Body of pancreas (tissue), 4 donors: ENCODE measurements around the gene COL28A1. TPM values are rescaled to one million over a fixed set of nuclear protein-coding genes. Genes with fewer than 3 reads are reported as not detected.

Experiments
- ATAC-seq: fragments of 150-250 bp; one replicate; pipeline ENCODE4 v1.9.1; 2016
- DNase-seq, 4 donors: peaks; one replicate each; pipeline ENCODE4 v3.0.0-alpha.2; 2019
- H3K27ac ChIP-seq, 4 donors: fragments of 200-600 bp; sonication (generic); 1 replicate in 3 of 4; 2 replicates in 1 of 4; pipeline versions ENCODE4 v1.5.1 to v1.6.1; 2016 to 2019; ENCODE audit warnings: mild to moderate bottlenecking in 1 of 4, mixed read lengths in 1 of 4, moderate library complexity in 1 of 4
- H3K27me3 ChIP-seq, 2 donors: fragments of 200-600 bp; sonication (generic); one replicate each; pipeline ENCODE4 v1.6.0; 2016; ENCODE audit warnings: mild to moderate bottlenecking in 1 of 2
- H3K36me3 ChIP-seq, 2 donors: fragments of 200-600 bp; sonication (generic); replicated peaks in 1 of 2; 2 replicates each; pipeline ENCODE4 v1.5.1; 2016; ENCODE audit warnings: low read depth in 2 of 2; ENCODE audit not compliant: insufficient read depth in 1 of 2
- H3K4me1 ChIP-seq: fragments of 200-600 bp; sonication (generic); one replicate; pipeline ENCODE4 v1.6.0; 2016
- H3K4me3 ChIP-seq, 2 donors: fragments of 200-600 bp; sonication (generic); 1 replicate in 1 of 2; 2 replicates in 1 of 2; pipeline ENCODE4 v1.5.1; 2016 to 2019
- H3K9me3 ChIP-seq, 3 donors: fragments of 200-600 bp; sonication (generic); 1 replicate in 2 of 3; 2 replicates in 1 of 3; pipeline ENCODE4 v1.5.1; 2016
- POLR2A ChIP-seq, 3 donors: fragments of 450-650 bp; IDR thresholded peaks; one replicate each; pipeline ENCODE4 v1.6.1; 2016; ENCODE audit warnings: antibody characterized with exemption in 3 of 3, mild to moderate bottlenecking in 2 of 3
- WGBS, 2 donors: methylation state at CpG; one replicate each; pipeline ENCODE4 v1.1.5; 2017; 5-methylcytosine and 5-hydroxymethylcytosine counted together
- intact Hi-C: fragments of 100-400 bp; cut with DNase I; formaldehyde crosslinking; loops from one replicate; pipeline ENCODE4 v1.15.1; 2023
- total RNA-seq, 2 donors: library from RNA; depleted of rRNA; stranded (reverse); fragments of >200 nt; gene quantifications; one replicate each; pipeline ENCODE4 v1.1.0, GENCODE V29; 2016
- TF ChIP-seq, protein P1 (sequence below), 7 experiments: fragments of 450-650 bp in 4 of 7; fragments of 200-600 bp in 3 of 7; sonication (generic) in 3 of 7; IDR thresholded peaks; one replicate each; pipeline ENCODE4 v1.5.1; 2016 to 2019; ENCODE audit warnings: antibody characterized with exemption in 7 of 7

COL28A1 gene
- total RNA-seq, 2 donors from 2014 or later, result 13.8 to 16.9 TPM

DNA sequence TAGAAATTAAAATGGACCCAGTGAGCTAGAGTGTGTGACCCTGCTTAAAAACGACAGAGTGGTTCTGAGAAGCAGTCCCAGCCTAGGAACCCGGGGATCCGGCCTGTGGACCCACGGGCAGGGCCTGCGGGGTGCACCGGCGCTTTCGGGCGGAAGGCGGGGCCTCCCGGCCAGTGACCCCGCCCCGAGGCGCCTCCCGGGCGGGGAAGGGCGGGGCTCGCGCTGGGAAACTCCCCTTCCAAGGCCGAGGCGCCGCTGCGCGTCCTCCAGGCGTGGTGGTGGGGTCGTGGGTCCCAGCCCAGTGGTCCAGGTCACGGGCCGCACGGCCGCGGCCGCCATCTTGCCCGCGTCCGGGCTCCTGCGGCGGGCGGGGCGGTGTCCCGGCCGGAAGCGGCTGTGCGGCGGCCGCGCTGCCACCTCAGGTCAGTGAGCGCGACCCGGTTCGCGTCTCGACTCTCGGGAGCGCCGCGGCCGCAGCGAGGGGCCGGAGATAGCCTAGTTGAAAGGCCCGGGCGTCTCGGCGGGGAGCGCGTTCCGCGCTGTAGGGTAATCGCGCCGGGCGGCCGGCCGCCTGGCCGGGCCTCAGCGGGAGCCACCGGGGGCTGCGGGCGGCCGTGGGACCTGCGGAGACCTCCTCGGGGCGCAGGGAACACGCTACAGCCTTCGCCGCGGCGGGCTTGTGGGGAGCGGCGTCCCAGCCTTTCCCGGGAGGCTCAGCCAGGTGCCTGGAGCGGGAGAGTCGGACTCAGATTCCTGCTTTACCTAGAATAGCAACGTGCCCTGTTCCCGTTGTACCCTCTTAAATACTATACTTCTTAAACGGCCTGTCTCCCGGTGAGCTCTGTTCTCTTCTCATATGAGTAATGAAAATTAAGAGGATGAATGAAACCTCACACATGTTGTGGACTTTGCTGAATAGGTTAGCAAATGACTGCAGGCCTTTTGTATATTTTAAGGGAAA lies 31.3 kb upstream of the COL28A1 start, which contains the start of gene MIOS:
MIOS (plus strand) TSS at position 234 of the 961 bp plus-strand sequence. CDS start 5,592 bp downstream, outside the sequence.
- WGBS, 2 donors, result 1% methylated on average over 32 to 84 of the region's 96 CpGs
- TF ChIP-seq POLR2A (IDR thresholded peaks at IDR 0.05), result peak in 2 of 3 donors; percentile 57 to 89
- TF ChIP-seq, protein P1, sequence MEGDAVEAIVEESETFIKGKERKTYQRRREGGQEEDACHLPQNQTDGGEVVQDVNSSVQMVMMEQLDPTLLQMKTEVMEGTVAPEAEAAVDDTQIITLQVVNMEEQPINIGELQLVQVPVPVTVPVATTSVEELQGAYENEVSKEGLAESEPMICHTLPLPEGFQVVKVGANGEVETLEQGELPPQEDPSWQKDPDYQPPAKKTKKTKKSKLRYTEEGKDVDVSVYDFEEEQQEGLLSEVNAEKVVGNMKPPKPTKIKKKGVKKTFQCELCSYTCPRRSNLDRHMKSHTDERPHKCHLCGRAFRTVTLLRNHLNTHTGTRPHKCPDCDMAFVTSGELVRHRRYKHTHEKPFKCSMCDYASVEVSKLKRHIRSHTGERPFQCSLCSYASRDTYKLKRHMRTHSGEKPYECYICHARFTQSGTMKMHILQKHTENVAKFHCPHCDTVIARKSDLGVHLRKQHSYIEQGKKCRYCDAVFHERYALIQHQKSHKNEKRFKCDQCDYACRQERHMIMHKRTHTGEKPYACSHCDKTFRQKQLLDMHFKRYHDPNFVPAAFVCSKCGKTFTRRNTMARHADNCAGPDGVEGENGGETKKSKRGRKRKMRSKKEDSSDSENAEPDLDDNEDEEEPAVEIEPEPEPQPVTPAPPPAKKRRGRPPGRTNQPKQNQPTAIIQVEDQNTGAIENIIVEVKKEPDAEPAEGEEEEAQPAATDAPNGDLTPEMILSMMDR (IDR thresholded peaks at IDR 0.05), result no peak
- no peaks in the 10 kb centered on the region for H3K9me3 ChIP-seq
- DNase-seq (peak; percentile 89 to 92 (median 90)), ATAC-seq (peak; percentile 88)
- peak within 1 kb of the TSS; percentile 93 to 98 (median 96) for H3K27ac ChIP-seq
- H3K36me3 ChIP-seq, result no peaks in the 10 kb centered on the region
- intact Hi-C loops, result no loop called here
- H3K27me3 ChIP-seq, result no peaks in the 10 kb centered on the region
- peak within 1 kb of the TSS; percentile 52 to 75 for H3K4me3 ChIP-seq
- H3K4me1 ChIP-seq, result peaks cover 71% of the 10 kb centered on the region

DNA sequence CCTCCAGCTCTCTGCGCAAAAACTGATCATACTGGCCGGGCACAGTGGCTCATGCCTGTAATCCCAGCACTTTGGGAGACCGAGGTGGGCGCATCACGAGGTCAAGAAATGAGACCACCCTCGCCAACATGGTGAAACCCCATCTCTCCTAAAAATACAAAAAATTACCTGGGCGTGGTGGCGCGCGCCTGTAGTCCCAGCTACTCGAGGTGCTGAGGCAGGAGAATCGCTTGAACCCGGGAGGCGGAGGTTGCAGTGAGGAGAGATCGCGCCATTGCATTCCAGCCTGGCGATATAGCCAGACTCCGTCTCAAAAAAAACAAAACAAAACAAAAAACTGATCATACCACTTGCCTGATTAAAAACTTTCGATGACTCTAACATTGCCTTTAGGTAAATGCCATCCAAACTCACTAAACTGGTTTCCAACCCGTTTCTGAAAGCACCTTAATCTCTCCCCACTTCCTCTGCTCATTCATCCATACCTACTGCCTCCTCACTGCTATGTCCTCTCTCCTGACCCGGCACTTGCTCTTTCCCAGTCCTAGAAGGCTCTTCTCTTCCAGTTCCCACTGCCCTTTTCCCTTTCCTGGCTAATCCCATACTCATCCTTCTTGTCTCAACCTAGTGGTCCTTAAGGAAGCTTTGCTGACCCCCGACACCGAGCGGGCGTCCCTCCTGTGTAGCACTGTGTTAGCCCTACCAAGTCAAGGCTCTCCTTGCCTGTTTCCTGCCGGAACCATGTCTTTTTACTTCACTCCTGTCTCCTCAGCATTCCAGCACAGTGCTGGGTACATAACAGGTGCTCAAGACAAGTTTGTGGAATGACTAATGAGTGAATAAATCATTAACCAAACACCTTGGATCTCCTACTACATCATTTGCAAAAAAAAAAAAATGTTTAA lies 30.3 kb upstream of the COL28A1 start:
- H3K4me1 ChIP-seq, result peaks cover 65% of the 10 kb centered on the region
- TF ChIP-seq POLR2A (IDR thresholded peaks at IDR 0.05), result peak; percentile 37 to 92 (median 90)
- TF ChIP-seq, protein P1 (IDR thresholded peaks at IDR 0.05), result no peak

DNA sequence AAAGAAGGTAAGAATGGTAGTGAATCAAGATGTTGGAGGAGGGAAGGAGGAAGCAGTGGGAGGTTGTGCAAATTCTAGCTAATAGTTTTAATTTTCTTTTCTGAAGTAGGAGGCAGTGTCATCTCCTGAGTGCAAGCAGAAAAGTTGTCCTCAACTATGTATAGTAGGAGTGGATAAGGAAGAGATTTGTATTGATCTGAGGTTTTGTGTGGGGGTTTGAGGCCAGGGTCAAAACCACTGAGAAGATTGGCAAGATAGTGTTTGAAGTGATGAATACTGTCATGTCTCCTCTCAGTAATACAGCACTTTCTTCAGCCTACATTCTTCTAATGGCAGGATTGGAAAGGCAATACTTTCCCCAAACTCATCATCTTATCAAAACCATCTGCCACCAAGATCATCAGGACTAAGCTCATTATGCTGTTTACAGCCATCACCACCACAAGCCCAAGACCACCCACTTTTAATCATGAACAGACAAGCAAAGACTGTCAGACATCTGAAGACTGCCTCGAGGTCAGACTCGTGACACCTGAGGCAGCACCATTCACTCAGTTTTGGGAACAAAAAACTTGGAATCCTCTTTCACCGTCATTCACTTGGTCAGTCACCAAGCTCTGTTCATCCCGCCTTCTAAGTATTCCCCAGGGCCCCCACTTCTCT lies 29.5 kb upstream of the COL28A1 start:
- intact Hi-C loops, result no loop called here
- peaks cover 57% of the 10 kb centered on the region for H3K4me1 ChIP-seq
- no peak for TF ChIP-seq POLR2A (IDR thresholded peaks at IDR 0.05)
- no peaks in the 10 kb centered on the region for H3K36me3 ChIP-seq
- WGBS, 2 donors, result 40 to 45% methylated on average over 4 of the region's 4 CpGs
- no peak for ATAC-seq
- no peaks in the 10 kb centered on the region for H3K9me3 ChIP-seq
- peak overlapping the region in 1 of 2 donors; percentile 52 for H3K4me3 ChIP-seq
- H3K27ac ChIP-seq, result peak overlapping the region; percentile 93 to 98 (median 96)
- no peak for DNase-seq
- no peaks in the 10 kb centered on the region for H3K27me3 ChIP-seq

More for the DNA sequence above, 30.3 kb upstream of the COL28A1 start:
- WGBS, 2 donors, result 27 to 37% methylated on average over 26 of the region's 26 CpGs
- Histone ChIP-seq H3K27ac (peak overlapping the region; percentile 93 to 98 (median 96)), H3K36me3 (no peaks in the 10 kb centered on the region), H3K27me3 (no peaks in the 10 kb centered on the region), H3K9me3 (no peaks in the 10 kb centered on the region), H3K4me3 (peak overlapping the region; percentile 13 to 52)
- intact Hi-C loops, result no loop called here
- ATAC-seq, result peak; percentile 81
- peak; percentile 62 to 83 (median 78) for DNase-seq

DNA sequence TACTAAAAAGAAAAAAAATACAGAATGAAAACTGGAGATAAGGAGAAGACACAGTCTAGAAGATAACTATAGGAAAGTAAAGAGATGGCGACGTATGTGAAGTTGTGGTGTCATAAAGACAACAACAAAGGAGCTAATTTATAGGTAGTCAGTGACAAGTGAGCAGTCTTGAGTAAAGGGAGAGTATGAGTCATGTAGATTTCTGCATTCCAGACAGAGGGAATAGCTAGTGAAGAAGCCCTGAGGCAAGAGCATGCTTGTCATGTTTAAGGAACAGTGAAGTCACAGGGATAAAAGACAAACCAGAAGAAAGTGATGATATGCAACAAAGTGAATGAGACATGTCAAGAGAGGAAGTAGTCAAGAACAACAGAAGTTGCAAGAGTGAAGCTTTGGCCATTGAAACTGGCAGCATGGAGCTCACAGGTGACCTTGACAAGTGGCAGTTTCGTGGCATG lies 28.7 kb upstream of the COL28A1 start:
- Histone ChIP-seq H3K9me3 (no peaks in the 10 kb centered on the region), H3K4me1 (peaks cover 49% of the 10 kb centered on the region), H3K36me3 (no peaks in the 10 kb centered on the region), H3K27ac (peak overlapping the region; percentile 17 to 93 (median 29)), H3K27me3 (no peaks in the 10 kb centered on the region), H3K4me3 (no peak overlapping the region)
- intact Hi-C loops, result no loop called here
- TF ChIP-seq POLR2A (IDR thresholded peaks at IDR 0.05), result no peak
- TF ChIP-seq, protein P1 (IDR thresholded peaks at IDR 0.05), result no peak
- DNase-seq (no peak), ATAC-seq (no peak)
- 66 to 72% methylated on average over 3 of the region's 3 CpGs for WGBS, 2 donors
